Stimulated activated CD8-positive, alpha-beta memory T cell treated with anti-CD3 and anti-CD28 coated beads, Interleukin-7, amount 100 ng/mL, for 24 hours (primary cell): ENCODE data around the gene BMAL1.
A peak's percentile ranks its signal among the peaks of the same experiment; 100 is the strongest.
"Not testable (repeated sequence)": the region's sequence is repeated elsewhere in the genome, so short reads cannot be mapped to it uniquely, and the experiment has no call there.

Source experiments
- DNase-seq: peaks from one replicate; pipeline ENCODE4 v3.0.0-alpha.2; 2020; ENCODE audit warnings: low read depth

The BMAL1 gene

GRCh38 chr11:13277768-13278608 lies at the start of gene BMAL1:
Gene BMAL1, plus strand, starts transcription at chr11:13277790. Its CDS starts 76,519 bp downstream, at chr11:13354309.
- DNase-seq: no peak

- no peak for DNase-seq
Observed at GRCh38 chr11:13228572-13228971, 49.0 kb upstream of the BMAL1 start.

DNA sequence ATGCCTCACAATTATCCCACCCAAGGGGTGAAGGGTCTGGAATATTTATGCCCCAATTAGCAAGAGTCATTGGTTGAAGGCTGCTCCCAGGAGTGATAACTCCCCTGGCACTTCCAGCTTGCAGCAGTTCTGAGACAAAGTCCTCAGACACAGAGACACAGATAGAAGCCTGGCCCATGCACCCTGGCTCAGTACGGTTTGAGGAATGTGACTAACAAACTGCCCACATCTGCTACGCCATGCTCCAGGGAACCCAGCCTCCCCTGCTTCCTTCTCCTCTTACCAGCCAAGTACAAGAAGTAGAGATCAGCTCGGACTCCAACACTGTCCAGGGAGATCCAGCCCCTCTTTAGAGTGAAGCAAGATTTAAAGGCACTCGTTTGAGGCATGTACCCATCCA lies 48.5 kb upstream of the BMAL1 start:
- DNase-seq: no peak

DNA sequence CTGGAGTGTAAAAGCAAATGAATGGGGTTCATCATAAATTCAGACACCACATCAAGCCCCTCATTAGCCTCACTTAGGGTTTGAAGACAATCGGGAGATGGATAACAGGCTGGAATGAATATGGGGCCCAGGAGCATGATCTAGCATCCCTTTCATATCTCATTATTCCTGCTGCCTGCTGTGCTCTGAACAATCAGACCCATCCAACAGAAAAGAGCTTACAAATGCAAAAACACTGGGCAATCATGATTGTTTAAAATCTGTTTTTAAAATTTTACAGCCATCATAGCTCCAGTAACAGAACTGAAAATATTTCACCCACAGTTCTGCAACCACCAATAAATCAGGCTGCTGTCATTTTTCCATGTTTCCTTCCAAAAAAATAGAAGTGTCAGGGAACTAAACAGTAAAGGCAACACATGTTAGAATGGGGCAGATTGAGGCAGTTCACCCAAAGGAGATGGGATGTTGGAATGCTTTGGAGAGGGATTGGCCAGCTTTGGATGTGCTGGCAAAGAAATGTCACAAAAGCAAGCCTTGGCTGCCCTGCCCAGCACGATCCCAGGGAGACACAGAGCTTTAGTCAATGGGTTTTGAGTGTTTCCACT lies 47.8 kb upstream of the BMAL1 start:
- no peak for DNase-seq

DNA sequence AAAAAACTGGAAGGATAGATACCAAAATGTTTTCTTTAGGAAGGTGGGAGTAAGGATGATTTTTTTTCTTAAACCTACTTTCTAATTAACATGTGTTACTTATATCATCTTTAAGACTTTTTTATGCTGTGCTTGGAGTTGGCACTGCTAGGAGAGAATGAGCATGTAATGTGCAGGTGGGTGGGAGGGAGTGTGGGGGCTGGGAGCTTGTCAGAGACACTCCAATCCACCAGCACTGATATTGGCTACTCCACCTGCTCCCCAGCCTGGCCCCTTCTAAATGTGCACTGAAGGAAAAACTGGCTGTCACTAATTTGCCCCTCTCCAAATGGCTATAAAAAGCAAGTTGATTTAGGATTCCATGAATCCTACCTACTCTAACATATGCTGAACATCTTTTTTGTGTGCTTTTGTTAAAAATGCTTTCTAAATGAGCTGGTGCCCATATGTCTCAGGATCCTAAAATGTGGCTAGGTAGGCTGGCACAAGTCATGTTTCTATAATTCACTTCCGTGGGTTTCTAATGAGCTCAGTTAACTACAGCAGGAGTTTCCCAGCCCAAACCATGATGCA lies 44.3 kb upstream of the BMAL1 start:
- DNase-seq: no peak

DNA sequence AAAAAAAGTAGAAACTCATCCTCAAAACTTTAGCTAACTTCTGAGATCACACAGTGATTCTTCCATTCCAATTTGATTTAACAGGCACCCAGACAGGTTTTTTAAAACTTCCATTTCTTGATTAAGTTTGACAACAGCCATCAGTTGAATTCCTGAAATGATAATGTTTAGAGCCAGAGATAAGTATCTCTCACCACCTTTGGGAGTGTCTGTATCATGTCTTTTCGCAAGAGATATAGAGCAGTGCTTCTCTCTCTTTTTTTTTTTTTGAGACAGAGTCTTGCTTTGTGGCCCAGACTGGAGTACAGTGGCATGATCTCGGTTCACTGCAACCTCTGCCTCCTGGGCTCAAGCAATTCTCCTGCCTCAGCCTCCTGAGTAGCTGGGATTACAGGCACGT lies 41.7 kb upstream of the BMAL1 start:
- no peak for DNase-seq

- DNase-seq: no peak
Observed at GRCh38 chr11:13236626-13237025, 41.0 kb upstream of the BMAL1 start.

GRCh38 chr11:13237761-13238160 lies 39.8 kb upstream of the BMAL1 start:
- no peak for DNase-seq

DNA sequence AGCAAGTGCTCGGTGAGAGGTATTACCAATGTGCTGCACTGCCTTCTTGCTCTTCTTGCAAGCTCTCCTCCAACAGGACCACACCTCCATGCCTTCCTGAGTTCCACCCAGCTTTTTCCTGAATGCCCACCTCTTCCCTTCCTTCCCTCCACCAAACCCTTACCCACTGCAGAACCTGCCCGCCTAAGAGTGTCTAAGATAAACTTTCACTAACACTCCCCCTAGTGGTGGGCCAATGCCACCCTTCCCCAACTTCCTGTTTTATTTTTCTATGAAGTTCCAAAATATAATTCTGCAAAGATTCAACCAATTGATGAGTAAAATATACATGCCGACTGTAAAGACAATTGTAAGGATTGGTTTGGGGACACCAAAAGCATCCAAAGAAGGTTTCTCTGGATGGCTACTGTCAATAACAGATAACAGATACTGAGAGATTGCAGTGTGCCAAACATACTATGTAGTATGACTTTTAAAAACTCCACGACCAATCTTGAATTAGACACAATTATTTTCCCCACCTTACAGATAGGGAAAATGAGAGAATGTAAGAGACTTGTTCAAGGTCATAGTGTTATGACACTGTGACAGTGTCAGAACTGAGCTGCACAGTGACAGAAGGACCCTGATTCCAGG lies 38.6 kb upstream of the BMAL1 start:
- DNase-seq: peak; percentile 32

GRCh38 chr11:13242564-13242963 lies 35.0 kb upstream of the BMAL1 start:
- no peak for DNase-seq

DNA sequence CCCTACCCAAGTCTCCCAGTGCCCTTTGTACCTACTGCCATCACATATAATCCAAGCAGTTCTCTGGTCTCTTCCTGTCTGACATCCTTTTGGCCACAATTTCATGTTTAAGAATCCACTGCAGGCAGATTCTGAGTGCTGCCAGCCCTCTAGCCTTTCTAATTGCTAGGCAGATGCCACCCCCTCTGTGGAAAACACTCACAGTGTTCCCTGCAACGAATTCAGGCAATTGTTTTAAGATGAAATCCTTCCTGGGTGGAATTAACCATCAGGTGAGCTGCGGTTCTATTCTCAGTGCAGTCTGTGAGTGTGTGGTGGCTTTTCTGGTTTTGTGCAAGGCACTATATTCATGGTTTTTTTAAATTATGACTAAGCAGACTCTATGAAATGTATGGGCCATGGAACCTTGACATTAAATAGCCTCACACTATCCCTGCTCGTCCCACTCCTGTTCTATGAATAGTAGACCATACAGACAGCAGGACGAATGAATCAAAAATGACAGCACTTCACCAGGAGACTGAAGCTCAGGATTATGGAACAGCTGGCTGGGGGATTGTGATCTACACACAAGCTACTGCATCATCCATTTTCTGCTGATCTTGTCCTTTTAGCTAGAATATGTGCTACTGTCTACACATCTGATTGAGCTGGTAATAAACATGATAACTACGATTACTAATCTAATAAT lies 29.8 kb upstream of the BMAL1 start:
- DNase-seq: no peak

DNA sequence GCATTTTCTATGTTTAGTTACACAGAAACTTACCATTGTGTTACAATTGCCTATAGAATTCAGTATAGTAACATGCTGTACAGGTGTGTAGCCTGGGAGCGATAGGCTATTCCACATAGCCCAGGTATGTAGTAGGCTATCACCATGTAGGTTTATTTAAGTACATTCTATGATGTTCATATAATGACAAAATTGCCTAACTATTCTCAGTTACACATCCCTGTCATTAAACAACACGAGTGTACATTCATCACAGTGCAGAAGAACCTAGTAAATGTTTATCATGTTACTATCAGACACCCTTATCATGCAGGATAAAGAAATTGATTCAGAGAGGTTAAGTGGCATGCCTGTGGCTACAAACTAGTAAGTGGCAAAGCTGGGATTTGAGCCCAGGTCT lies 28.4 kb upstream of the BMAL1 start:
- no peak for DNase-seq

DNA sequence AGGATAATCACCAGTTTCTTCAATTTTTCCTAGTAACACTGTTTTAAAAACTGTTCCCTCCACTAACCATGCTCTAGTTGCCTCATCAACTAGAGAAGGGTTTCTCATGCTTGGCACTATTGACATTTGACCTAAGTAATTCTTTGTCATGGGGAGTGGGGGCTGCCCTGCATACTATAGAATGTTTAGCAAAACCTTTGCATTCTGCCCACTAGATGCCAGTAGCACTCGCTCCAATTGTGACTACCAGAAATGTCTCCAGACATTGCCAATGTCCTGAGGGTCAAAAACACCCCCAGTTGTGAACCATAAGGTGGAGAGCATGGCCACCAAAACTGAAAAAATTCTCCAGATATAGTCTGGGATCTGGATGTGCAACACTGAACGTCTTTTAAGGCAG lies 27.6 kb upstream of the BMAL1 start:
- DNase-seq: no peak

- DNase-seq: no peak
Observed at GRCh38 chr11:13251966-13252365, 25.6 kb upstream of the BMAL1 start.

GRCh38 chr11:13252438-13252837 lies 25.2 kb upstream of the BMAL1 start:
- DNase-seq: no peak

GRCh38 chr11:13256216-13256615 lies 21.4 kb upstream of the BMAL1 start:
- no peak for DNase-seq

DNA sequence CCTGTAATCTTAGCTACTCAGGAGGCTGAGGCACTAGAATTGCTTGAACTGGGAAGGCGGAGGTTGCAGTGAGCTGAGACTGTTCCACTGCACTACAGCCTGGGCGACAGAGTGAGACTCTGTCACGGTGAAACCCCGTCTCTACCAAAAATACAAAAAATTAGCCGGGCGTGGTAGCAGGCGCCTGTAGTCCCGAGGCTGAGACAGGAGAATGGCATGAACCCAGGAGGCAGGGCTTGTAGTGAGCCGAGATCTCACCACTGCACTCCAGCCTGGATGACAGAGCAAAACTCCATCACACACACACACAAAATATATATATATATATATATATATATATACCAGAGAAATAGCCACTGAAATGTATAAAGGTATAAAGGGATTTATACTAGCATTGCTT lies 19.5 kb upstream of the BMAL1 start:
- not testable (repeated sequence) for DNase-seq

GRCh38 chr11:13258855-13259254 lies 18.7 kb upstream of the BMAL1 start:
- no peak for DNase-seq

GRCh38 chr11:13259374-13259773 lies 18.2 kb upstream of the BMAL1 start:
- no peak for DNase-seq

DNA sequence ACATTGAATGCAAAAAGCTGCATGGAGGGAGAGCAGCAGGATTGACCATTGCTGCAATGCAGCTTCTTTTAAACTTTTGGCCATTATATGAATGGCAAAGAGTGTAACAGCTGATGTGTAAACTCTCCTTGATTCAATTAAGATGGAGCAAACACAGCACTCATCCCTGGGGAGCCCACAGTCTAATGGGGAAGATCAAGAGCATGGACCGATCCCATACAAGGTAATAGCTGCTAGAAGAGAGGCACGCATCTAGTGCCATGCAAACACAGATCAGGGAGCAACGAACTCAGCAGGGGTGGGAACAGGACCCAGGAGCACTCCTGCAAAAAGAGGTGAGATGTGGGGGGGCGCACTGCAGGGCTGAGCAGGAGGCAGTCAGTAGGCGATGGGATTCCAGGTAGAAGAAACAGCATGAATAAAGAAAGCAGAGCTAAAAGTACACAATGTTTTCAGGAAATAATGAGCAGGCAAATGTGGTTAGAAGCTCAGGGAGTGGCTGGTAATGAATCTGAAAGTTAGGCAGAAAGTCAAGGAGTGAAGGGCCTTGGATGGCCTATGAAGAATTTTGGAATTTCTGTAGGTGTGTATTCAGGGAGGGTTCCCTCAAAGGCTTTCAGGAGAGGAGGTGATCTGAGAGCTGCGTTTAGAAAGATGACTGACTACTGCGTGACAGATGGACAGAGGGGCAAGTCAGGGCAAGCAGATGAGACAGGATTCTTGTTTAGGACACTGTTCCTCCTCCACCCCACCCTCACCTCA lies 17.2 kb upstream of the BMAL1 start:
- no peak for DNase-seq

DNA sequence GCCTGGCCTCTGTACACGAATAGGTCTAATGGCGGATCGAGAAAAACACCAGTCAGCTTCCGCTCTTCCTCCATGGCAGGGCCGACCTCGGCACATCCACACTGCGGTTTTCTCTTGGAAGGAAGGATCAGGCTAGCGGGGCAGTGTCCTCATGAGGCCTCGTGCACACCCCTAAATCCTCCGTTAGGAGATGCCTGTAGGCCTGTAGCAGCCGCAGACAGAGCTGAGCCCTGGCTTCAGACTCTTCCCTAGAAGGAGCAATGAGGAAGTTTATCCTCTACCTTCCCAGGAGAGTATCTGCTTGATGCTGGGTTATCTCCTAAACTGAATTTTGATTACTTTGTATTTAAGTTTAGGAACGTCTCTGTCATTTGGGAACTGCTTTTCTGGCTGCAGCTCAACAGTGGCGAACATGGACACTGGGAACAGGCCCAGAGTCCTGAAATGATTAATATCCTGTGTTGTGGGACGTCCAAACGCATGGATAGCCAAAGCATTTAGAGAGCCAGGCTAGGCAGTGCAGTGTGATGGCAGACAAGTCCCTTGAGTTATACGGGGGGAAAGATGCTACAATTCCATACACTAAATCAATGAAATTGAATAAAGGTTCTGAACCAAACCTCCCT lies 16.5 kb upstream of the BMAL1 start:
- DNase-seq: no peak
